Measurements from ENCODE around the gene KLHDC7B.

- TF ChIP-seq CTCF (IDR thresholded peaks at IDR 0.05; ENCODE audit: insufficient read depth, low read length) (no peak), POLR2AphosphoS5 (IDR thresholded peaks at IDR 0.05; ENCODE audit: low read depth) (no peak), GABPA (IDR thresholded peaks at IDR 0.05; ENCODE audit: low read depth) (no peak), REST (IDR thresholded peaks at IDR 0.05; ENCODE audit: insufficient replicate concordance, low read depth) (no peak), SPI1 (IDR thresholded peaks at IDR 0.05; ENCODE audit: borderline replicate concordance, low read depth) (no peak)
These were observed 41.1 kb upstream of the KLHDC7B start for GRCh38 chr22:50504369-50505211.

Data from HL-60 (cell line).